Measurements from ENCODE around the gene PHAF1.

DNA sequence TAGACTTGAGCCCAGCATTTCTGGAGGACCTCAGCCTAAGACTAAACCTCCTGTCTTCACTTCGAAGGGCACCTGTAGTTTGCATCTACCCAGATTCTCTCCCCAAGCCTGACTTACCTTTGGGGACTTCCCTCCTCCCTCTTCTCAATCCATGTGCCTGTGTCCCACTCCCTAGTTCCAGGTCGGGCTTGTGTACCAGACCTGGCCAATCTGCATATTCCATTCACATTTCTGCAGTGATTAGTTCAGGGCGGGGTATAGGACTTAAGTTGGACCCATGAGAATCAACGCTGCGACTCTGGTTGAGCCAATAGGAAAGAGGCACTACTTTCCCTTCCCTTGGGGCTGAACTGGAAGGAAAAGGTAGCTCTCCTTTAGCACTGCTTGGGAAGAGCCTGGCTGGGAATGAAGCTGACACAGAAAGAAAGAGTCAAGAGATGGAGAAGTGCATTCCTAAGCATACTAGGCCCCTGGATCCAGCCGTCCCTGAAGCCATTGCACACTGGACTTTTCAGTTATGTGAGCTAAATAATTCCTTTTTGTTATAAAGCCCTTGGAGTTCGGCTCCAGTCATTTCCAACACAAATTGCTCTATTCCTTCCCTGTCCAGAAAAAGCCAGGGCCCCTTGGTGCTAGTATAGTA, 47.5 kb downstream of the PHAF1 start:
- TF ChIP-seq CTCF (IDR thresholded peaks at IDR 0.05) (no peak), POLR2A (IDR thresholded peaks at IDR 0.05) (no peak)

All from esophagus squamous epithelium (tissue), 4 donors.